GM12874 (cell line): ENCODE data around the gene KCNH6.

ENCODE experiments used
- CTCF ChIP-seq: IDR thresholded peaks from 2 replicates; pipeline ENCODE4 v1.5.1; 2011; ENCODE audit warnings: low read depth, mild to moderate bottlenecking, control low read depth, low read length, moderate library complexity; ENCODE audit not compliant: insufficient read depth

The KCNH6 gene

GRCh38 chr17:63549289-63549945 is 26.3 kb downstream of the KCNH6 start:
- no peak for TF ChIP-seq CTCF

GRCh38 chr17:63549946-63550816 is 27.0 kb downstream of the KCNH6 start, which contains the start of gene DCAF7:
DCAF7 (plus strand) TSS chr17:63550477; CDS start chr17:63550678, 201 bp downstream.
- no peak for TF ChIP-seq CTCF

GRCh38 chr17:63550817-63551639 is 27.9 kb downstream of the KCNH6 start:
- no peak for TF ChIP-seq CTCF

- TF ChIP-seq CTCF: no peak
Measured at GRCh38 chr17:63552211-63552610, 29.1 kb downstream of the KCNH6 start.

- no peak for TF ChIP-seq CTCF
Measured at GRCh38 chr17:63555500-63556156, 32.5 kb downstream of the KCNH6 start.

- TF ChIP-seq CTCF: no peak
Measured at GRCh38 chr17:63557416-63557815, 34.3 kb downstream of the KCNH6 start.
